SH-SY5Y (cell line): ENCODE data around the gene ARHGAP20.

Source experiments
- GATA2 ChIP-seq: IDR thresholded peaks from 2 replicates; pipeline ENCODE4 v1.6.1; 2011; ENCODE audit warnings: mild to moderate bottlenecking, low read depth, low read length
- GATA3 ChIP-seq: IDR thresholded peaks from 2 replicates; pipeline ENCODE4 v1.6.1; 2011; ENCODE audit warnings: low read depth, mild to moderate bottlenecking, low read length, moderate library complexity

DNA sequence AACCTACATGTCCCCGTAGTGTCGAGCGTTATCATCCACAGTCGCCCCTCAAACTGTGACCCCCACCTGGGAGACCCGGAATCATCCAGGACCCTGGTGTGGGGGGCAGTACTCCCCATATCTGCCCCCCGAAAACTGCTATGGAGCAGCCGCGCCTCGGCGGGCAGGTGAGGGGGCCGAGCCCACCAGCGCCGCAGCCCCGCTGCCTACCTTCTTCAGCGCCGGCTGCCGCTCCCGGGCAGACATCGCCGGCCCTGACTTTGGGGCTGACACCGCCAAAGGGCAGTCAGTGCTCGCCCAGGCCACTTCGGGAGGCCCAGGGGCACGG lies 825 bp downstream of the ARHGAP20 start:
- TF ChIP-seq GATA2, result no peak
- TF ChIP-seq GATA3, result no peak
